Measurements from ENCODE around the gene NUCB2.

Gene NUCB2

GRCh38 chr11:17268902-17269301 is 7.6 kb upstream of the NUCB2 start:
- no peak for DNase-seq (ENCODE audit: low read depth)

GRCh38 chr11:17272801-17273200 is 3.7 kb upstream of the NUCB2 start:
- no peak for DNase-seq (ENCODE audit: low read depth)

GRCh38 chr11:17273211-17273610 is 3.3 kb upstream of the NUCB2 start:
- no peak for DNase-seq (ENCODE audit: low read depth)

DNA sequence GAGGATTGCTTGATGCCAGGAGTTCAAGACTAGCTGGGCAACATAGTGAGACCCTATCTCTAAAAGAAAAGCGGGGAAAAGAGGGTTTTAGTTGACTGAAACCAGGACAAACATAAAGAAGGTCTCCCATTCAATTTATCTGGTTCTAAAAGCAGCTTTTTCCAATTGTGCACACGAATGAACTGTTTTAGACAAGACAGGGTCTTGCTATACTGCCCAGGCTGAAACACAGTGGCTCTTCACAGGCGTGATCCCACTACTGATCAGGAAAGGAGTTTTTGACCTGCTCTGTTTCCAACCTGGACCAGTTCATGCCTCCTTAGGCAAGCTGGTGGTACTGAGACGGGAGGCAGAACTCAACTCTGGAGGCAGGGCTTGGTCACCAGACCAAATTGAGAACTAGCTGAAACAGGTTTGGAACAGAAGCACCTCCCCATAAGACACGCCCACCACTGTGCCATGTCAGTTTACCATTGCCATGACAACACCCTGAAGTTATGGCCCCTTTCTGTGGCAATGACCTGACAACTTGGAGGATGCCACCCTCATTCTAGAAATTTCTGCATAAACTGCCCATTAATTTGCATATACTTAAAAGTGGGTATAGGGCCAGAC is 2.8 kb upstream of the NUCB2 start:
- no peak for DNase-seq (ENCODE audit: low read depth)

DNA sequence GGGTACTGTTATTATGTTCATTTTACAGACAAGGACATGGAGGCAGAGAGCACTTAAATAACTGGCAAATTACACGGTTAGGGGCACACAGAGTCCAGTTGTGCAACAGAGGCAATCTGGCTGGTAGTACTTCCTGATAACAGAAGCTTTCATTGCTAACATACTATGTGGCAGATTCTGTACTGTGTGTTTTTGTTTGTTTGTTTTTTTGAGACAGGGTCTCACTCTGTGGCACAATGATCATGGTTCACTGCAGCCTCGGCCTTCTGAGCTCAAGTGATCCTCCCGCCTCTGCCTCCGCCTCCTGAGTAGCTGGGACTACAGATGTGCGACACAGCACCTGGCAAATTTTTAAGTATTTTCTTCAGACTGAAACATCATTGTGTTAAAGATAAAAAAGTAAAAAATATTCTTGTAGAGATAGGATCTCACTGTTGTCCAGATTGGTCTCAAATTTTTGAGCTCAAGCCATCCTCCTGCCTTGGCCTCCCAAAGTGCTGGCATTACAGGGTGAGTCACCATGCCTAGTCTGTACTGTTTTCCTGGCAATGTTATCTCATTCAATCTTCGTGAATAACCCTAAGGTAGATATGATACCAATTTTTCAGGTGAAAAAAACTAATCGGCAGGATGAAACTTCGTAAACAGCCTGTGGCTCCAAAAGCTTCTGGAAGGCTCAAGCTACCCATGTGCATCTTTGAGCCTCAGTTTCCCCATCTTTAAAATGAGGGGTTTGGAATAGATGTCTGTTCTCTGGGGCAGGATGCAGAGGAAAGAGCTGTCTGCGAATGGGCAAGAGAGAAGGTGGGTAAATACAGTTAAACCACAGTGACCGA is 921 bp upstream of the NUCB2 start:
- DNase-seq (ENCODE audit: low read depth) = no peak

- DNase-seq (ENCODE audit: low read depth) = no peak
Observed at GRCh38 chr11:17277024-17277584, 565 bp downstream of the NUCB2 start.

GRCh38 chr11:17280494-17281127 is 4.1 kb downstream of the NUCB2 start:
- DNase-seq (ENCODE audit: low read depth) = no peak

DNA sequence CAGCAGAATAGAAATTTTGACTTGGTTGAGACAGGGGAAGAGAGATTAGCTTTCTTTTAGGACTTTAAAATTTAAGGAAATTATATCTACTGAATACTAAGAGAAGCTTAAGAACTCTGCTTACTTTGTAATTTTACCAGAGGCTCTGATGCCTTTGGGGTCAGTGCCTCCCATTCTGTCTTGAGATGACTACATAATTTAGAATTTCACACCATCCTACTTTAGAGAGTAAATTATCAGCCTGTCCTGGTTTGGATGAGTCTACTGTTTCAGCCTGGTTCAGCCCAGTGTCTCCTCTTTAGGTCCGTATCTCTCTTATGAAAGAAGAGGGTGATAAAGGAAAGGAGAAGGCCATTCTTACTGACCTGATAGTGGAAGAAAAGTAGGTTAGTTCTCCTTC is 9.8 kb downstream of the NUCB2 start:
- DNase-seq (ENCODE audit: low read depth) = no peak

- DNase-seq (ENCODE audit: low read depth) = no peak
Observed at GRCh38 chr11:17287058-17287457, 10.5 kb downstream of the NUCB2 start.

DNA sequence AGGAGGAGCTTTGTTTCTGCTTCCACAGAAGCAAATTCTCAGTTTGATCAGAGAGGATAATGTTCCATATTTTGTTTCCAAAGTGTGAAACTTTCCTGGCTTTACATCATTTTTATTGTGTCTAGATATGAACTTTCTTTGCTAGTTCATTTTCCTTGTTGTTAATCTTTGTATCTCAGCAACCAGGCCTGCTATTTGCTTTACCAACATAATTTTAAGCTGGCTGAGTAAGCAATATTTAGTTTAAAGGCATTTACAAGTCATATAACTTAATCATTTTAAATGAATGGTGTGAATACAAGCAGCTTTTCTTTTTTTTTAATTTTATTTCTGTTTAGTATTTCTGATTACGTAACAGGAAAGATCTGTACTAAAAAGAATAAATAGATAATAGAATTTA is 15.2 kb downstream of the NUCB2 start:
- no peak for DNase-seq (ENCODE audit: low read depth)

GRCh38 chr11:17293311-17293710 is 16.8 kb downstream of the NUCB2 start:
- no peak for DNase-seq (ENCODE audit: low read depth)

DNA sequence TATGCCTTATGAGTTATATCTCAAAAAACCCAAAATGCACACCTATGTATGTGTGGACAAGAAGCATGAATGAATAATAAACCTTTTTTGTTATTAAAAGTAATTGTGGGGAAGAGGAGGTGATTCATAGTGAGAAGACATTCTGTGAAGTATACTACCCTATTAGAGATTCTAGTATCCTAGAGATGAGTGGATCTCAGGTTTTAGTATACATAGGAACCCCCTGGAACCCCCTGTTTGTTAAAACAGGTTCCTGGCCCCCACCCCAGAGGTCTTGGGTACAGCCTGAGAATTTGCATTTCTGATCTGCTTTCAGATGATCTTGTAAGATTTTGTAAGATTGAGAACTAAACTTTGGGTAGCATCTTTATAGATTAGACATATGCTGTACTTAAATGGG is 17.5 kb downstream of the NUCB2 start:
- no peak for DNase-seq (ENCODE audit: low read depth)

- no peak for DNase-seq (ENCODE audit: low read depth)
Observed at GRCh38 chr11:17296852-17297559, 20.5 kb downstream of the NUCB2 start.

DNA sequence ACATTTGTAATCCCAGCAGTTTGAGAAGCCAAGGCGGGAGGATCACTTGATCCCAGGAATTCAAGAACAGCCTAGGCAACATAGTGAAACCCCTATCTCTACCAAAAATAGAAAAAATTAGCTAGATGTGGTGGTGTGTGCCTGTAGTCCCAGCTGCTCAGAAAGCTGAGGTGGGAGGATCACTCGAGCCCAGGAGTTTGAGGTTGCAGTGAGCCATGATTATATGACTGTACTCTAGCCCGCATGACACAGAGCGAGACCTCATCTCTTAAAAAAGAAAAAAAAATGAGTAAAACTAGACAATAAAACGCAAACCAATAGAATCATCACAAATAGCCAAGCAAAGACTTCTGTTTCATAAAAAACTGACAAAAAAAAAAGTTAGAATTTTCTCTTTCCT is 21.8 kb downstream of the NUCB2 start:
- DNase-seq (ENCODE audit: low read depth) = no peak

DNA sequence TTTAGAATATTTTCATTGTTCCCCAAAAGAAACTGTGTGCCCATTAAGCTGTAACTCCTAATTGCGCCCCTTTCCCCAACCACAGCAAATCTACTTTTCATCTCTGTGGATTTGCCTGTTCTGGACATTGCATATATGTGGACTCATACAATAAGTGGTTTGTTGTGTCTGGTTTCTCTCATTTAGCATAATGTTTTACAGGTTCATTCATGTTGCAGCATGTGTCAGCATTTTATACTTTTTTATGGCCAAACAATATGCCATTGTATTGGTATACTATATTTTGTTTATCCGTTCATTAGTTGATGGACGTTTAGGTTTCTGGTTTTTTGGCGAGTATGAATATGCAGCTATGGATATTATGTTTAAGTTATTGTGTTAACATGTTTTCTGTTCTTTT is 23.8 kb downstream of the NUCB2 start:
- DNase-seq (ENCODE audit: low read depth) = no peak

- no peak for DNase-seq (ENCODE audit: low read depth)
Observed at GRCh38 chr11:17313349-17314231, 37.1 kb downstream of the NUCB2 start.

- peak; percentile 77 for DNase-seq (ENCODE audit: low read depth)
Observed at GRCh38 chr11:17314232-17314547, 37.7 kb downstream of the NUCB2 start.

DNA sequence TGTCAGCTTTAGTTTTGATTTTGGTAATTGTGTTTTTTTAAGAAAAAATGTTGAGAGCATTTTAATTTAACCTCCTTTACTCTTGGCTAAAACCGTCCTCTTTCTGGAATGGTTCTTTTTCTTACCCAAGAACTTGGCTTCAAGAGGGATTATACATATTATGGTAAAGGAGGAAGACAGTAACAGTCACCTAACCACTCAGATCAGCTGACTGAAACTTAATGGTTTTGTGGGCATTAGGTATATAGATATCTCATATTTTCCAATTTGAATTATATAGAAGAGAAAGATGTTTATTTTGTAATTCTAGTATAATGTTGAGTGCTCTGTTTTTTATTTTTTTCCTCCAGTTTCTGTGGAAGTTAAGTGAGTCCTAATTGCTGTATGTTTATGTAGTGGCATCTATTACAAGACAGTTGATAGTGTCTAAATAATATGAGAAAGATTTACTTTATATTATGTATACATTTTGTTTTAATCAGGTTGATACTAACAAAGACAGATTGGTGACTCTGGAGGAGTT is 38.4 kb downstream of the NUCB2 start:
- DNase-seq (ENCODE audit: low read depth) = no peak

- no peak for DNase-seq (ENCODE audit: low read depth)
Observed at GRCh38 chr11:17328871-17329494, 52.4 kb downstream of the NUCB2 start.

GRCh38 chr11:17331669-17332068 is 55.1 kb downstream of the NUCB2 start:
- no peak for DNase-seq (ENCODE audit: low read depth)
